ENCODE data around the gene GPR68. TPM values are rescaled to one million over a fixed set of nuclear protein-coding genes. Genes with fewer than 3 reads are reported as not detected.
"Not testable (repeated sequence)": the region's sequence is repeated elsewhere in the genome, so short reads cannot be mapped to it uniquely, and the experiment has no call there.

GPR68 gene
- total RNA-seq, 1 donor from 2014 or later, result 0.58 TPM

- Mint-ChIP-seq H3K36me3 (peaks cover 3% of the 10 kb centered on the region), H3K4me1 (ENCODE audit: unreplicated experiment) (peaks cover 16% of the 10 kb centered on the region), H3K27ac (peak overlapping the region; percentile 34), H3K27me3 (peaks cover 15% of the 10 kb centered on the region), H3K9me3 (no peaks in the 10 kb centered on the region), H3K4me3 (no peak overlapping the region)
- TF ChIP-seq CTCF (conservative IDR thresholded peaks at IDR 0.05), result no peak
- no peak for DNase-seq (ENCODE audit: extremely low spot score, unreplicated experiment)
These were observed 24.8 kb upstream of the GPR68 start for GRCh38 chr14:91269076-91269991.

GRCh38 chr14:91267965-91268437 lies 23.5 kb upstream of the GPR68 start:
- DNase-seq (ENCODE audit: extremely low spot score, unreplicated experiment), result no peak
- H3K4me1 Mint-ChIP-seq (ENCODE audit: unreplicated experiment), result peaks cover 28% of the 10 kb centered on the region
- H3K4me3 Mint-ChIP-seq, result no peak overlapping the region
- H3K36me3 Mint-ChIP-seq, result peaks cover 3% of the 10 kb centered on the region
- no peak for TF ChIP-seq CTCF (conservative IDR thresholded peaks at IDR 0.05)
- H3K27ac Mint-ChIP-seq, result no peak overlapping the region
- peaks cover 27% of the 10 kb centered on the region for H3K27me3 Mint-ChIP-seq
- no peaks in the 10 kb centered on the region for H3K9me3 Mint-ChIP-seq

- Mint-ChIP-seq H3K27me3 (peaks cover 32% of the 10 kb centered on the region), H3K4me1 (ENCODE audit: unreplicated experiment) (peaks cover 28% of the 10 kb centered on the region)
- H3K4me3 Mint-ChIP-seq; H3K36me3 Mint-ChIP-seq; H3K9me3 Mint-ChIP-seq; H3K27ac Mint-ChIP-seq; DNase-seq (ENCODE audit: extremely low spot score, unreplicated experiment): not testable (repeated sequence)
These were observed 21.8 kb upstream of the GPR68 start for GRCh38 chr14:91266276-91266675.

- Mint-ChIP-seq H3K4me1 (ENCODE audit: unreplicated experiment) (peaks cover 28% of the 10 kb centered on the region), H3K9me3 (no peaks in the 10 kb centered on the region), H3K4me3 (peak overlapping the region; percentile 66), H3K36me3 (no peaks in the 10 kb centered on the region), H3K27me3 (peaks cover 32% of the 10 kb centered on the region), H3K27ac (no peak overlapping the region)
- TF ChIP-seq CTCF (conservative IDR thresholded peaks at IDR 0.05), result no peak
- DNase-seq (ENCODE audit: extremely low spot score, unreplicated experiment), result no peak
These were observed 20.9 kb upstream of the GPR68 start for GRCh38 chr14:91265404-91265803.

GRCh38 chr14:91264151-91265150 lies 19.9 kb upstream of the GPR68 start:
- TF ChIP-seq CTCF (conservative IDR thresholded peaks at IDR 0.05), result no peak
- DNase-seq (ENCODE audit: extremely low spot score, unreplicated experiment), result no peak
- Mint-ChIP-seq H3K36me3 (no peaks in the 10 kb centered on the region), H3K9me3 (no peaks in the 10 kb centered on the region), H3K4me1 (ENCODE audit: unreplicated experiment) (peaks cover 24% of the 10 kb centered on the region), H3K4me3 (peak overlapping the region; percentile 82), H3K27me3 (peaks cover 32% of the 10 kb centered on the region), H3K27ac (no peak overlapping the region)

Measured in type B pancreatic cell (in vitro differentiated cells).